Right renal pelvis (tissue), 4 donors: Measurements from ENCODE around the gene PLA2G1B. TPM values are rescaled to one million over a fixed set of nuclear protein-coding genes. Genes with fewer than 3 reads are reported as not detected.

ENCODE experiments used
- DNase-seq, 4 donors: peaks; one replicate each; pipeline ENCODE4 v3.0.0-alpha.2; 2013; ENCODE audit warnings: low read depth in 4 of 4, low spot score in 3 of 4, missing footprints in 1 of 4
- polyA plus RNA-seq, 4 donors: library from polyadenylated mRNA; unstranded; fragments of 120-200 nt; gene quantifications; one replicate each; pipeline ENCODE4 v1.2.1, GENCODE V29; 2013; ENCODE audit not compliant: insufficient read length in 4 of 4

Gene PLA2G1B
- polyA plus RNA-seq, 4 donors: 0.31 to 0.73 (median 0.42) TPM

GRCh38 chr12:120278137-120279069, 49.2 kb downstream of the PLA2G1B start:
- DNase-seq: no peak

- no peak for DNase-seq
Measured at GRCh38 chr12:120276734-120277133, 50.8 kb downstream of the PLA2G1B start.

Other genes with a start within 250 kb of the PLA2G1B start
- 10 to 100 TPM; 36.9 to 41.6 (median 39.2) TPM for gene RAB35, start 211.0 kb downstream of the PLA2G1B start, polyA plus RNA-seq
- gene GCN1, start 133.1 kb downstream of the PLA2G1B start, polyA plus RNA-seq: 10 to 100 TPM; 44.9 to 55.4 (median 51.4) TPM
- gene RPLP0, start 126.7 kb downstream of the PLA2G1B start, polyA plus RNA-seq: 1,000 to 10,000 TPM; 2,681 to 3,216 (median 2,786) TPM
- 10 to 100 TPM; 71.9 to 79.4 (median 76.3) TPM for gene PXN, start 62.0 kb downstream of the PLA2G1B start, polyA plus RNA-seq
- gene RNU4-2, start 35.9 kb downstream of the PLA2G1B start, polyA plus RNA-seq: under 1 TPM in 1 of 4 donors, not detected in 3; 0.47 TPM
- gene RNU4-1, start 34.5 kb downstream of the PLA2G1B start, polyA plus RNA-seq: not detected
- 1 to 10 TPM; 2.7 to 5.7 (median 3.9) TPM for gene SIRT4, start 25.5 kb downstream of the PLA2G1B start, polyA plus RNA-seq
- 10 to 100 TPM; 17.7 to 23.8 (median 19.5) TPM for gene MSI1, start 41.4 kb upstream of the PLA2G1B start, polyA plus RNA-seq
- 100 to 1,000 TPM; 303 to 369 (median 327) TPM for gene COX6A1, start 110.3 kb upstream of the PLA2G1B start, polyA plus RNA-seq
- gene TRIAP1, start 118.6 kb upstream of the PLA2G1B start, polyA plus RNA-seq: 10 to 100 TPM; 42.6 to 47.8 (median 46.2) TPM
- 10 to 100 TPM; 34.8 to 37.1 (median 35.0) TPM for gene GATC, start 118.7 kb upstream of the PLA2G1B start, polyA plus RNA-seq
- gene SRSF9, start 142.0 kb upstream of the PLA2G1B start, polyA plus RNA-seq: 100 to 1,000 TPM; 220 to 249 (median 230) TPM
- gene DYNLL1, start 168.3 kb upstream of the PLA2G1B start, polyA plus RNA-seq: 100 to 1,000 TPM; 492 to 541 (median 519) TPM
- gene COQ5, start 201.4 kb upstream of the PLA2G1B start, polyA plus RNA-seq: 10 to 100 TPM; 62.0 to 73.6 (median 65.7) TPM
- 100 to 1,000 TPM; 181 to 232 (median 207) TPM for gene RNF10, start 206.6 kb upstream of the PLA2G1B start, polyA plus RNA-seq